ENCODE measurements around the gene PDGFC.

GRCh38 chr4:157014621-157015591, 43.3 kb upstream of the PDGFC start:
- TF ChIP-seq BHLHE40 (IDR thresholded peaks at IDR 0.05; ENCODE audit: borderline replicate concordance) (no peak), PKNOX1 (IDR thresholded peaks at IDR 0.05) (no peak)

Data from HEK293T (cell line).